Mesendoderm (in vitro differentiated cells): Measurements from ENCODE around the gene SHROOM3.

ENCODE experiments used
- DNase-seq: peaks from one replicate; pipeline ENCODE4 v3.0.0; 2013
- H2AK5ac ChIP-seq: 2 replicates; pipeline ENCODE4 v1.6.1; 2013; ENCODE audit warnings: low read length, inconsistent platforms
- H2BK120ac ChIP-seq: 2 replicates; pipeline ENCODE4 v1.6.1; 2013; ENCODE audit warnings: low read depth, mild to moderate bottlenecking, low read length, moderate library complexity, mixed read lengths
- H2BK15ac ChIP-seq: replicated peaks from 2 replicates; pipeline ENCODE4 v1.6.1; 2013; ENCODE audit warnings: low read depth, mild to moderate bottlenecking, moderate library complexity
- H2BK5ac ChIP-seq: 2 replicates; pipeline ENCODE4 v1.6.1; 2013; ENCODE audit warnings: low read length, inconsistent platforms
- H3K18ac ChIP-seq: 2 replicates; pipeline ENCODE4 v1.6.1; 2013; ENCODE audit warnings: mild to moderate bottlenecking, low read length, mixed read lengths
- H3K23ac ChIP-seq: one replicate; pipeline ENCODE4 v1.6.1; 2013; ENCODE audit warnings: low read length
- H3K27ac ChIP-seq: 2 replicates; pipeline ENCODE4 v1.5.1; 2013; ENCODE audit warnings: low read depth, mild to moderate bottlenecking, inconsistent platforms, low read length, moderate library complexity
- H3K27me3 ChIP-seq: 2 replicates; pipeline ENCODE4 v1.6.1; 2013; ENCODE audit warnings: low read length, control low read depth, mild to moderate bottlenecking, inconsistent platforms; ENCODE audit not compliant: insufficient read depth, poor library complexity
- H3K36me3 ChIP-seq: 2 replicates; pipeline ENCODE4 v1.6.1; 2013; ENCODE audit warnings: low read length, inconsistent platforms; ENCODE audit not compliant: control insufficient read depth, insufficient read depth
- H3K4ac ChIP-seq: one replicate; pipeline ENCODE4 v1.6.1; 2013; ENCODE audit warnings: low read depth, mild to moderate bottlenecking, low read length, moderate library complexity
- H3K4me1 ChIP-seq: 2 replicates; pipeline ENCODE4 v1.6.1; 2013; ENCODE audit warnings: low read depth, low read length, inconsistent platforms; ENCODE audit not compliant: control insufficient read depth
- H3K4me2 ChIP-seq: 2 replicates; pipeline ENCODE4 v1.6.1; 2013; ENCODE audit warnings: low read length
- H3K4me3 ChIP-seq: 2 replicates; pipeline ENCODE4 v1.5.1; 2013; ENCODE audit warnings: mild to moderate bottlenecking, low read length
- H3K56ac ChIP-seq: one replicate; pipeline ENCODE4 v1.6.1; 2013; ENCODE audit warnings: low read length
- H3K79me1 ChIP-seq: 2 replicates; pipeline ENCODE4 v1.6.1; 2013; ENCODE audit warnings: low read length, inconsistent platforms
- H3K79me2 ChIP-seq: 2 replicates; pipeline ENCODE4 v1.6.1; 2013; ENCODE audit warnings: mild to moderate bottlenecking, low read length; ENCODE audit not compliant: control insufficient read depth, insufficient read depth
- H3K9ac ChIP-seq: 2 replicates; pipeline ENCODE4 v1.6.1; 2013; ENCODE audit warnings: low read length, inconsistent platforms
- H4K5ac ChIP-seq: one replicate; pipeline ENCODE4 v1.6.1; 2013; ENCODE audit warnings: low read length
- H4K8ac ChIP-seq: one replicate; pipeline ENCODE4 v1.6.1; 2013; ENCODE audit warnings: low read depth, mild to moderate bottlenecking, control low read depth, low read length, moderate library complexity
- WGBS: extraction: QIAGEN DNeasy Blood & Tissue Kit; methylation state at CpG from one replicate; pipeline ENCODE4 v1.1.7; 2013; ENCODE audit warnings: low lambda C conversion rate, missing lambda C conversion rate; ENCODE audit not compliant: insufficient coverage; ENCODE audit errors: extremely low coverage; 5-methylcytosine and 5-hydroxymethylcytosine counted together

SHROOM3 gene

GRCh38 chr4:76488888-76489685 lies 54.1 kb downstream of the SHROOM3 start:
- DNase-seq, result no peak
- Histone ChIP-seq H2BK15ac (no peak overlapping the region), H3K56ac (no peak overlapping the region), H3K27ac (no peak overlapping the region), H3K4ac (no peak overlapping the region), H3K79me2 (no peaks in the 10 kb centered on the region), H4K5ac (no peak overlapping the region), H3K4me3 (no peak overlapping the region), H3K4me1 (no peaks in the 10 kb centered on the region), H3K18ac (no peak overlapping the region), H2BK120ac (no peak overlapping the region), H4K8ac (no peak overlapping the region), H3K9ac (no peak overlapping the region), H3K4me2 (no peak overlapping the region), H2AK5ac (no peak overlapping the region), H3K27me3 (no peaks in the 10 kb centered on the region), H3K36me3 (no peaks in the 10 kb centered on the region), H3K23ac (no peak overlapping the region), H2BK5ac (no peak overlapping the region), H3K79me1 (no peaks in the 10 kb centered on the region)
- WGBS, result no CpG with 5 or more reads among the region's 4 CpGs

GRCh38 chr4:76489686-76490161 lies 54.7 kb downstream of the SHROOM3 start:
- no peaks in the 10 kb centered on the region for H3K4me1 ChIP-seq
- H3K27me3 ChIP-seq, result no peaks in the 10 kb centered on the region
- no peak overlapping the region for H2BK120ac ChIP-seq
- no peak overlapping the region for H2BK15ac ChIP-seq
- no peak overlapping the region for H3K56ac ChIP-seq
- H2AK5ac ChIP-seq, result no peak overlapping the region
- no peak overlapping the region for H3K4me3 ChIP-seq
- H3K27ac ChIP-seq, result no peak overlapping the region
- no peak overlapping the region for H4K5ac ChIP-seq
- no peaks in the 10 kb centered on the region for H3K79me2 ChIP-seq
- H3K9ac ChIP-seq, result no peak overlapping the region
- no peak overlapping the region for H3K4me2 ChIP-seq
- no peak overlapping the region for H3K4ac ChIP-seq
- H3K23ac ChIP-seq, result no peak overlapping the region
- no peak overlapping the region for H2BK5ac ChIP-seq
- no CpG with 5 or more reads among the region's 6 CpGs for WGBS
- no peaks in the 10 kb centered on the region for H3K36me3 ChIP-seq
- no peaks in the 10 kb centered on the region for H3K79me1 ChIP-seq
- H4K8ac ChIP-seq, result no peak overlapping the region
- DNase-seq, result no peak
- no peak overlapping the region for H3K18ac ChIP-seq

GRCh38 chr4:76492055-76492454 lies 57.0 kb downstream of the SHROOM3 start:
- WGBS, result no CpG with 5 or more reads among the region's 3 CpGs
- no peak overlapping the region for H3K23ac ChIP-seq
- no peak overlapping the region for H3K4ac ChIP-seq
- no peak overlapping the region for H3K27ac ChIP-seq
- no peak overlapping the region for H2BK120ac ChIP-seq
- H2AK5ac ChIP-seq, result no peak overlapping the region
- no peaks in the 10 kb centered on the region for H3K36me3 ChIP-seq
- H3K18ac ChIP-seq, result no peak overlapping the region
- H3K79me2 ChIP-seq, result no peaks in the 10 kb centered on the region
- no peak overlapping the region for H3K9ac ChIP-seq
- peaks cover 4% of the 10 kb centered on the region for H3K4me1 ChIP-seq
- H3K27me3 ChIP-seq, result no peaks in the 10 kb centered on the region
- H2BK5ac ChIP-seq, result no peak overlapping the region
- H4K8ac ChIP-seq, result no peak overlapping the region
- H3K79me1 ChIP-seq, result no peaks in the 10 kb centered on the region
- no peak overlapping the region for H3K56ac ChIP-seq
- no peak overlapping the region for H2BK15ac ChIP-seq
- H3K4me3 ChIP-seq, result no peak overlapping the region
- no peak overlapping the region for H3K4me2 ChIP-seq
- H4K5ac ChIP-seq, result no peak overlapping the region
- DNase-seq, result no peak

- WGBS, result no CpG with 5 or more reads among the region's 5 CpGs
- no peaks in the 10 kb centered on the region for H3K79me2 ChIP-seq
- peaks cover 4% of the 10 kb centered on the region for H3K4me1 ChIP-seq
- no peak overlapping the region for H4K8ac ChIP-seq
- H2BK120ac ChIP-seq, result no peak overlapping the region
- DNase-seq, result no peak
- no peak overlapping the region for H2BK5ac ChIP-seq
- no peak overlapping the region for H3K4ac ChIP-seq
- no peaks in the 10 kb centered on the region for H3K36me3 ChIP-seq
- no peak overlapping the region for H3K18ac ChIP-seq
- H3K27ac ChIP-seq, result no peak overlapping the region
- no peak overlapping the region for H4K5ac ChIP-seq
- no peak overlapping the region for H3K23ac ChIP-seq
- H3K27me3 ChIP-seq, result no peaks in the 10 kb centered on the region
- H2BK15ac ChIP-seq, result no peak overlapping the region
- H2AK5ac ChIP-seq, result no peak overlapping the region
- no peak overlapping the region for H3K9ac ChIP-seq
- no peaks in the 10 kb centered on the region for H3K79me1 ChIP-seq
- no peak overlapping the region for H3K56ac ChIP-seq
- H3K4me2 ChIP-seq, result no peak overlapping the region
- no peak overlapping the region for H3K4me3 ChIP-seq
Measured at GRCh38 chr4:76494243-76494642, 59.2 kb downstream of the SHROOM3 start.

GRCh38 chr4:76494871-76495590 lies 60.0 kb downstream of the SHROOM3 start:
- Histone ChIP-seq H3K4ac (no peak overlapping the region), H2BK5ac (no peak overlapping the region), H3K56ac (no peak overlapping the region), H3K27ac (no peak overlapping the region), H2AK5ac (no peak overlapping the region), H4K5ac (no peak overlapping the region), H3K36me3 (no peaks in the 10 kb centered on the region), H3K79me2 (no peaks in the 10 kb centered on the region), H3K4me1 (peaks cover 4% of the 10 kb centered on the region), H3K27me3 (no peaks in the 10 kb centered on the region), H3K4me2 (no peak overlapping the region), H3K23ac (no peak overlapping the region), H3K9ac (no peak overlapping the region), H3K4me3 (no peak overlapping the region), H3K18ac (no peak overlapping the region), H2BK15ac (no peak overlapping the region), H2BK120ac (no peak overlapping the region), H3K79me1 (no peaks in the 10 kb centered on the region), H4K8ac (no peak overlapping the region)
- DNase-seq, result no peak
- WGBS, result no CpG with 5 or more reads among the region's 6 CpGs
